ENCODE data around the gene TTN. TPM values are rescaled to one million over a fixed set of nuclear protein-coding genes. Genes with fewer than 3 reads are reported as not detected.

TTN gene
- total RNA-seq, 3 donors from 2014 or later (not counting 1 experiment from before 2014, with no cell fraction given): 2.5 to 4.2 (median 3.7) TPM

DNA sequence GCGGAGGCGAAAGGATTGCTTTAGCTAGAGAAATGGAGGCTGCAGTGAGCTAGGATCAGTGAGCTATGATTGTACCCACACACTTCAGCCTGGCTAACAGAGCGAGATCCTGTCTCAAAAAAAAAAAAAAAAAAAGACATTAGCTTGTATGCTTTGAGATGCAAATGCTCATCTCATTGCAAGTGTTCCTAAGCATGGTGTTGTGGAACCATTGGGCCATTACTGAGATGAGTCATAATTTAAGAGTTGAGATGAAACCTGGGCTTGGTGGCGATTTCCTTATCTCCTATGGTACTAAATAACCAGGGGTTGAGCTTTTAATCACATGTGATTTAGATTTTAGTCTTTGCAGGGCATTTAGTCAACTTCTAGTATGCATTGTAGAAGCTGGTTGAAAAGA is 324.8 kb downstream of the TTN start:
- peak overlapping the region; percentile 60 to 99 for H3K27ac Mint-ChIP-seq
- no peaks in the 10 kb centered on the region for H3K9me3 Mint-ChIP-seq
- 86% methylated on average over 3 of the region's 4 CpGs for WGBS (ENCODE audit: insufficient coverage)
- no peak for TF ChIP-seq CTCF (IDR thresholded peaks at IDR 0.05)
- Histone ChIP-seq H3K4me3 (ENCODE audit: low read length) (no peak overlapping the region), H3K27me3 (ENCODE audit: control insufficient read depth, insufficient read depth, low read length) (no peaks in the 10 kb centered on the region), H3K36me3 (ENCODE audit: control insufficient read depth, insufficient read depth, low read length) (no peaks in the 10 kb centered on the region), H3K9me3 (ENCODE audit: control insufficient read depth, insufficient read depth, low read length) (no peaks in the 10 kb centered on the region), H3K27ac (ENCODE audit: low read length) (no peak overlapping the region), H3K4me1 (ENCODE audit: control insufficient read depth, insufficient read depth, low read length) (peaks cover 32% of the 10 kb centered on the region)
- H3K4me1 Mint-ChIP-seq: peaks cover 43 to 74% of the 10 kb centered on the region in 2 donors
- intact Hi-C loops (cut with micrococcal nuclease): no loop called here
- ATAC-seq: no peak
- peak overlapping the region; percentile 68 for H3K4me3 Mint-ChIP-seq
- no peaks in the 10 kb centered on the region for H3K27me3 Mint-ChIP-seq (ENCODE audit: low read depth in 2 of 2)
- DNase-seq: peak in 1 of 2 donors; percentile 18
- peaks cover 5% of the 10 kb centered on the region for H3K36me3 Mint-ChIP-seq

GRCh38 chr2:178480227-178481181 is 326.7 kb downstream of the TTN start, which contains the start of gene PLEKHA3:
TSS of gene PLEKHA3 (plus strand) at chr2:178480457. CDS start at chr2:178480870, 413 bp downstream.
- Histone ChIP-seq H3K36me3 (ENCODE audit: control insufficient read depth, insufficient read depth, low read length) (no peaks in the 10 kb centered on the region), H3K27ac (ENCODE audit: low read length) (peak within 1 kb of the TSS; percentile 83), H3K9me3 (ENCODE audit: control insufficient read depth, insufficient read depth, low read length) (no peaks in the 10 kb centered on the region), H3K4me1 (ENCODE audit: control insufficient read depth, insufficient read depth, low read length) (peaks cover 32% of the 10 kb centered on the region), H3K4me3 (ENCODE audit: low read length) (peak within 1 kb of the TSS; percentile 60), H3K27me3 (ENCODE audit: control insufficient read depth, insufficient read depth, low read length) (no peaks in the 10 kb centered on the region)
- intact Hi-C loops (cut with micrococcal nuclease): no loop called here
- WGBS (ENCODE audit: insufficient coverage): under 1% methylated on average over 91 of the region's 92 CpGs
- ATAC-seq (peak; percentile 58 to 83 (median 72)), DNase-seq (peak; percentile 79 to 86)
- TF ChIP-seq CTCF (IDR thresholded peaks at IDR 0.05): no peak
- peaks cover 41 to 61% of the 10 kb centered on the region in 2 donors for H3K4me1 Mint-ChIP-seq
- H3K4me3 Mint-ChIP-seq: peak within 1 kb of the TSS; percentile 98
- H3K9me3 Mint-ChIP-seq: no peaks in the 10 kb centered on the region
- H3K27me3 Mint-ChIP-seq (ENCODE audit: low read depth in 2 of 2): no peaks in the 10 kb centered on the region
- H3K36me3 Mint-ChIP-seq: no peaks in the 10 kb centered on the region
- H3K27ac Mint-ChIP-seq: peak within 1 kb of the TSS; percentile 97 to 99

- peaks cover 32% of the 10 kb centered on the region for H3K4me1 ChIP-seq (ENCODE audit: control insufficient read depth, insufficient read depth, low read length)
- 35% methylated on average over 19 of the region's 19 CpGs for WGBS (ENCODE audit: insufficient coverage)
- peak overlapping the region; percentile 98 for H3K4me3 Mint-ChIP-seq
- intact Hi-C loops (cut with micrococcal nuclease): loop anchor here (2.0 to 5.0 kb wide), 2 partner anchors 65 to 1528 kb away; partner anchors contain the start of gene CWC22
- no peaks in the 10 kb centered on the region for H3K27me3 Mint-ChIP-seq (ENCODE audit: low read depth in 2 of 2)
- peak overlapping the region; percentile 83 for H3K27ac ChIP-seq (ENCODE audit: low read length)
- peak in 1 of 2 donors; percentile 31 for DNase-seq
- no peaks in the 10 kb centered on the region for H3K36me3 Mint-ChIP-seq
- peaks cover 38 to 55% of the 10 kb centered on the region in 2 donors for H3K4me1 Mint-ChIP-seq
- peak overlapping the region; percentile 97 to 99 for H3K27ac Mint-ChIP-seq
- H3K9me3 Mint-ChIP-seq: no peaks in the 10 kb centered on the region
- H3K27me3 ChIP-seq (ENCODE audit: control insufficient read depth, insufficient read depth, low read length): no peaks in the 10 kb centered on the region
- H3K36me3 ChIP-seq (ENCODE audit: control insufficient read depth, insufficient read depth, low read length): no peaks in the 10 kb centered on the region
- H3K4me3 ChIP-seq (ENCODE audit: low read length): peak overlapping the region; percentile 60
- ATAC-seq: no peak
- no peak for TF ChIP-seq CTCF (IDR thresholded peaks at IDR 0.05)
- H3K9me3 ChIP-seq (ENCODE audit: control insufficient read depth, insufficient read depth, low read length): no peaks in the 10 kb centered on the region
Measured at GRCh38 chr2:178479758-178480226, 327.4 kb downstream of the TTN start.
